Measurements from ENCODE around the gene JADE2.

- TF ChIP-seq, protein P1, sequence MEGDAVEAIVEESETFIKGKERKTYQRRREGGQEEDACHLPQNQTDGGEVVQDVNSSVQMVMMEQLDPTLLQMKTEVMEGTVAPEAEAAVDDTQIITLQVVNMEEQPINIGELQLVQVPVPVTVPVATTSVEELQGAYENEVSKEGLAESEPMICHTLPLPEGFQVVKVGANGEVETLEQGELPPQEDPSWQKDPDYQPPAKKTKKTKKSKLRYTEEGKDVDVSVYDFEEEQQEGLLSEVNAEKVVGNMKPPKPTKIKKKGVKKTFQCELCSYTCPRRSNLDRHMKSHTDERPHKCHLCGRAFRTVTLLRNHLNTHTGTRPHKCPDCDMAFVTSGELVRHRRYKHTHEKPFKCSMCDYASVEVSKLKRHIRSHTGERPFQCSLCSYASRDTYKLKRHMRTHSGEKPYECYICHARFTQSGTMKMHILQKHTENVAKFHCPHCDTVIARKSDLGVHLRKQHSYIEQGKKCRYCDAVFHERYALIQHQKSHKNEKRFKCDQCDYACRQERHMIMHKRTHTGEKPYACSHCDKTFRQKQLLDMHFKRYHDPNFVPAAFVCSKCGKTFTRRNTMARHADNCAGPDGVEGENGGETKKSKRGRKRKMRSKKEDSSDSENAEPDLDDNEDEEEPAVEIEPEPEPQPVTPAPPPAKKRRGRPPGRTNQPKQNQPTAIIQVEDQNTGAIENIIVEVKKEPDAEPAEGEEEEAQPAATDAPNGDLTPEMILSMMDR (IDR thresholded peaks at IDR 0.05) = no peak
- no peak for TF ChIP-seq POLR2A (IDR thresholded peaks at IDR 0.05)
Observed at GRCh38 chr5:134541736-134542376, 16.4 kb downstream of the JADE2 start.
